B cell (primary cell): ENCODE data around the gene OR8K3. TPM values are rescaled to one million over a fixed set of nuclear protein-coding genes. Genes with fewer than 3 reads are reported as not detected.

Experiments
- ATAC-seq: fragments of 200-7000 bp; cut with Tn5 transposase; one replicate; pipeline ENCODE4 v1.10.0; 2021; ENCODE audit warnings: low read depth, mild to moderate bottlenecking, moderate number of reproducible peaks, moderate library complexity
- CTCF ChIA-PET: fragments of 350-600 bp; sonication (Branson Sonifier 250); formaldehyde crosslinking; loops from one replicate; lab custom pipeline; 2021; ENCODE audit warnings: antibody characterized with exemption, inconsistent platforms; lab: Charles Lee
- POLR2A ChIA-PET: fragments of 350-600 bp; sonication (Branson Sonifier 250); formaldehyde crosslinking; loops from one replicate; lab custom pipeline; 2021; ENCODE audit warnings: antibody characterized with exemption; lab: Charles Lee
- DNase-seq: peaks from one replicate; pipeline ENCODE4 v3.0.0; 2013
- H2AFZ ChIP-seq: 2 replicates; pipeline ENCODE4 v1.6.1; 2012; ENCODE audit warnings: mild to moderate bottlenecking, low read depth, low read length; ENCODE audit not compliant: insufficient read depth, poor library complexity, severe bottlenecking
- H3K27ac ChIP-seq, 2 donors: 1 replicate in 1 of 2; 2 replicates in 1 of 2; pipeline ENCODE4 v1.5.1; 2012 to 2013; ENCODE audit warnings: low read length in 2 of 2, mild to moderate bottlenecking in 2 of 2, moderate library complexity in 1 of 2
- H3K27me3 ChIP-seq, 4 experiments: fragments of 200-600 bp in 1 of 4; sonication (generic) in 1 of 4; replicated peaks in 1 of 4; 1 replicate in 2 of 4; 2 replicates in 2 of 4; pipeline versions ENCODE4 v1.6.1 to v1.7.0; 2013 to 2016; ENCODE audit warnings: low read length in 3 of 4, mild to moderate bottlenecking in 2 of 4, mixed read lengths in 1 of 4, moderate library complexity in 1 of 4; ENCODE audit not compliant: insufficient read depth in 4 of 4, control insufficient read depth in 3 of 4; ENCODE audit errors: control extremely low read depth in 1 of 4
- H3K36me3 ChIP-seq, 2 experiments: replicated peaks in 1 of 2; 1 replicate in 1 of 2; 2 replicates in 1 of 2; pipeline versions ENCODE4 v1.6.1 to v1.7.1; 2013; ENCODE audit warnings: low read length in 1 of 2; ENCODE audit not compliant: insufficient read depth in 2 of 2, control insufficient read depth in 1 of 2; ENCODE audit errors: control extremely low read depth in 1 of 2, extremely low read depth in 1 of 2
- H3K4me1 ChIP-seq, 2 donors: fragments of 200-600 bp in 1 of 2; sonication (generic) in 1 of 2; 1 replicate in 1 of 2; 2 replicates in 1 of 2; pipeline versions ENCODE4 v1.5.1 to v1.6.1; 2013 to 2017; ENCODE audit warnings: low read length in 2 of 2; ENCODE audit not compliant: control insufficient read depth in 2 of 2, insufficient read depth in 2 of 2
- H3K4me2 ChIP-seq: replicated peaks from 2 replicates; pipeline ENCODE3; 2012; ENCODE audit warnings: mild to moderate bottlenecking, low read depth, low read length; ENCODE audit not compliant: poor library complexity, severe bottlenecking
- H3K4me3 ChIP-seq, 5 experiments: fragments of 200-600 bp in 1 of 5; sonication (generic) in 1 of 5; 1 replicate in 3 of 5; 2 replicates in 2 of 5; pipeline versions ENCODE4 v1.5.1 to v1.7.0; 2011 to 2016; ENCODE audit warnings: low read length in 4 of 5, mild to moderate bottlenecking in 4 of 5, low read depth in 2 of 5, control low read depth in 1 of 5, moderate library complexity in 1 of 5; ENCODE audit not compliant: insufficient read depth in 1 of 5; ENCODE audit errors: control extremely low read depth in 1 of 5, extremely low read depth in 1 of 5
- H3K79me2 ChIP-seq: fragments of 200-600 bp; sonication (generic); one replicate; pipeline ENCODE4 v1.6.0; 2016; ENCODE audit warnings: low read length; ENCODE audit not compliant: control insufficient read depth, insufficient read depth
- H3K9ac ChIP-seq: fragments of 200-600 bp; sonication (generic); 2 replicates; pipeline ENCODE4 v1.6.1; 2017; ENCODE audit warnings: mild to moderate bottlenecking, low read length, moderate library complexity
- H3K9me3 ChIP-seq, 3 donors: one replicate each; pipeline versions ENCODE4 v1.6.1 to v1.7.1; 2013; ENCODE audit warnings: low read length in 2 of 3; ENCODE audit not compliant: control insufficient read depth in 2 of 3, insufficient read depth in 1 of 3; ENCODE audit errors: control extremely low read depth in 1 of 3
- H4K20me1 ChIP-seq: 2 replicates; pipeline ENCODE4 v1.6.0; 2012; ENCODE audit warnings: mild to moderate bottlenecking, low read length; ENCODE audit not compliant: insufficient read depth, control insufficient read depth, poor library complexity, severe bottlenecking
- H3K27ac Mint-ChIP-seq: one replicate; pipeline ENCODE4 v1.8.0; 2021; ENCODE audit warnings: mixed read lengths
- H3K27me3 Mint-ChIP-seq: one replicate; pipeline ENCODE4 v1.8.0; 2021; ENCODE audit warnings: mixed read lengths
- H3K4me1 Mint-ChIP-seq: one replicate; pipeline ENCODE4 v1.8.0; 2021; ENCODE audit warnings: mixed read lengths
- H3K4me3 Mint-ChIP-seq: one replicate; pipeline ENCODE4 v1.8.0; 2021; ENCODE audit warnings: mixed read lengths
- H3K9me3 Mint-ChIP-seq: one replicate; pipeline ENCODE4 v1.8.0; 2022; ENCODE audit warnings: mixed read lengths; ENCODE audit not compliant: insufficient read depth
- EZH2 ChIP-seq: IDR thresholded peaks from 2 replicates; pipeline ENCODE4 v1.6.1; 2012; ENCODE audit warnings: borderline replicate concordance, low read depth, mild to moderate bottlenecking, moderate library complexity, low read length; ENCODE audit not compliant: insufficient read depth, poor library complexity, severe bottlenecking
- WGBS: methylation state at CpG from one replicate; pipeline ENCODE4 v1.1.5; 2013; ENCODE audit warnings: missing lambda C conversion rate; ENCODE audit not compliant: insufficient coverage; 5-methylcytosine and 5-hydroxymethylcytosine counted together
- intact Hi-C: fragments of 100-400 bp; cut with micrococcal nuclease; formaldehyde crosslinking; loops from one replicate; pipeline ENCODE4 v1.10.0; 2022
- polyA plus RNA-seq: library from polyadenylated mRNA; depleted of rRNA; stranded (reverse); fragments of >200 nt; gene quantifications from 2 replicates; pipeline ENCODE4 v1.2.3, GENCODE V29; 2012
- total RNA-seq, 2 donors: library from RNA; stranded (reverse); fragments of 120-200 nt in 1 of 2; gene quantifications; 1 replicate in 1 of 2; 2 replicates in 1 of 2; pipeline versions ENCODE4 v1.2.3 to v1.2.4, GENCODE V29; 2013 to 2022
- TF ChIP-seq, protein P1 (sequence below): fragments of 200-600 bp; IDR thresholded peaks from one replicate; pipeline ENCODE4 v1.8.0; 2022; ENCODE audit warnings: antibody characterized with exemption, mild to moderate bottlenecking

The OR8K3 gene
- total and polyA plus RNA-seq, 2 donors (not counting 1 experiment from before 2014, with no cell fraction given) = not detected

DNA sequence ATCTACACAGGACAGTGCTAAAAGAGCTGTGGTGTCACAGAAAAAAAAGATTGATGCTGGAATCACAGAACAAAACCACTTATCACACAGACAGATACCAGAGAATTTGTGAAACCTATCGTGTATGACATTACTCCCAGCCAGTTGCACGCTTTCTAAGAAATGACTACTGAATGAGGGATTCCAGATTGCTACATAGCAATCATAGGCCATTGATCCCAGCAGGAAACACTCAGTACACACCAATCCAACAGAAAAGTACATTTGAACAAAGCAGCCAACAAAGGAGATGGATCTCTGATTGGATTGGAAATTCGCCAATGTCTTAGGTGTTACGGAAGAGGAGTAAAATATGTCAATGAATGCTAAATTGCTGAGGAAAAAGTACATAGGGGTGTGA, 18.0 kb upstream of the OR8K3 start:
- Histone ChIP-seq H3K4me1 (no peaks in the 10 kb centered on the region), H2AFZ (no peak overlapping the region), H3K27me3 (no peaks in the 10 kb centered on the region), H4K20me1 (no peaks in the 10 kb centered on the region), H3K36me3 (no peaks in the 10 kb centered on the region), H3K27ac (no peak overlapping the region), H3K79me2 (no peaks in the 10 kb centered on the region), H3K4me3 (no peak overlapping the region), H3K9ac (no peak overlapping the region), H3K4me2 (no peak overlapping the region), H3K9me3 (no peaks in the 10 kb centered on the region)
- 83% methylated on average over 2 of the region's 4 CpGs for WGBS
- Mint-ChIP-seq H3K27ac (no peak overlapping the region), H3K4me3 (no peak overlapping the region), H3K27me3 (no peaks in the 10 kb centered on the region), H3K9me3 (peaks cover 2% of the 10 kb centered on the region), H3K4me1 (no peaks in the 10 kb centered on the region)
- POLR2A ChIA-PET = no interaction called here
- no peak for DNase-seq
- intact Hi-C loops = no loop called here
- TF ChIP-seq EZH2 = no peak
- TF ChIP-seq, protein P1, sequence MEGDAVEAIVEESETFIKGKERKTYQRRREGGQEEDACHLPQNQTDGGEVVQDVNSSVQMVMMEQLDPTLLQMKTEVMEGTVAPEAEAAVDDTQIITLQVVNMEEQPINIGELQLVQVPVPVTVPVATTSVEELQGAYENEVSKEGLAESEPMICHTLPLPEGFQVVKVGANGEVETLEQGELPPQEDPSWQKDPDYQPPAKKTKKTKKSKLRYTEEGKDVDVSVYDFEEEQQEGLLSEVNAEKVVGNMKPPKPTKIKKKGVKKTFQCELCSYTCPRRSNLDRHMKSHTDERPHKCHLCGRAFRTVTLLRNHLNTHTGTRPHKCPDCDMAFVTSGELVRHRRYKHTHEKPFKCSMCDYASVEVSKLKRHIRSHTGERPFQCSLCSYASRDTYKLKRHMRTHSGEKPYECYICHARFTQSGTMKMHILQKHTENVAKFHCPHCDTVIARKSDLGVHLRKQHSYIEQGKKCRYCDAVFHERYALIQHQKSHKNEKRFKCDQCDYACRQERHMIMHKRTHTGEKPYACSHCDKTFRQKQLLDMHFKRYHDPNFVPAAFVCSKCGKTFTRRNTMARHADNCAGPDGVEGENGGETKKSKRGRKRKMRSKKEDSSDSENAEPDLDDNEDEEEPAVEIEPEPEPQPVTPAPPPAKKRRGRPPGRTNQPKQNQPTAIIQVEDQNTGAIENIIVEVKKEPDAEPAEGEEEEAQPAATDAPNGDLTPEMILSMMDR = no peak
- CTCF ChIA-PET = no interaction called here
- no peak for ATAC-seq

DNA sequence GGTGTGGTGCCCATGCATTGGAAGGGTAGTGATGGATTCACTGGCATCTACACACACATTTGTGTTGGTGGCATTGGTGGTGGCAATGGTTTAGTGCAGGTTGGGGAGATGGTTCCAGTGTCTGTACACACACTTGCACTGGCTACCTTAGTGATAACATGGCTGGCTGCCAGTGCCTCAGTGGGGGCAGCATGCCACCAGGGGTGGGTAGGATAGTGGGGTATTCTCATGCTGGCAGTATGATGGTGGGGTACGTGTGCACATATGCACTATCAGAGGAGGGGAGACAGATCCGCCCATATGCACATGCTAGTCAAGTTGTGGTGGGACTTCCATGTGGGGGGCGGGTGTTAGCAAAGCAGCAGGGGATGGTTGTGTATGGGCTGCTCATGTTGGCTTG, 7.1 kb upstream of the OR8K3 start:
- intact Hi-C loops = no loop called here
- H2AFZ ChIP-seq = no peak overlapping the region
- Mint-ChIP-seq H3K4me1 (no peaks in the 10 kb centered on the region), H3K9me3 (peaks cover 9% of the 10 kb centered on the region), H3K27ac (no peak overlapping the region), H3K27me3 (no peaks in the 10 kb centered on the region), H3K4me3 (no peak overlapping the region)
- H4K20me1 ChIP-seq = no peaks in the 10 kb centered on the region
- peaks cover 0 to 7% (median 0%) of the 10 kb centered on the region in 3 donors for H3K9me3 ChIP-seq
- no peak for TF ChIP-seq EZH2
- TF ChIP-seq, protein P1 = no peak
- no peaks in the 10 kb centered on the region for H3K79me2 ChIP-seq
- no peak for DNase-seq
- H3K4me2 ChIP-seq = no peak overlapping the region
- no peak overlapping the region for H3K9ac ChIP-seq
- no peak overlapping the region for H3K4me3 ChIP-seq
- ChIA-PET CTCF (no interaction called here), POLR2A (no interaction called here)
- WGBS = 89% methylated on average over 3 of the region's 3 CpGs
- H3K36me3 ChIP-seq = no peaks in the 10 kb centered on the region
- no peaks in the 10 kb centered on the region for H3K27me3 ChIP-seq
- H3K27ac ChIP-seq = no peak overlapping the region
- H3K4me1 ChIP-seq = no peaks in the 10 kb centered on the region
- ATAC-seq = no peak
